A549 (cell line): ENCODE results near the gene CXorf65. TPM values are rescaled to one million over a fixed set of nuclear protein-coding genes. Genes with fewer than 3 reads are reported as not detected.
A peak's percentile ranks its signal among the peaks of the same experiment; 100 is the strongest.

ENCODE experiments used
- ATAC-seq, 2 experiments: fragments of 200-7000 bp in 1 of 2; fragments of >200 bp in 1 of 2; cut with Nextera tagmentation in 1 of 2; cut with Tn5 transposase in 1 of 2; 3 replicates each; pipeline versions ENCODE4 v1.8.0 to v1.9.1; 2018 to 2020; ENCODE audit warnings: mild to moderate bottlenecking in 1 of 2, moderate library complexity in 1 of 2
- CTCF ChIA-PET: fragments of 300-600 bp; sonication (Branson Sonifier 250); formaldehyde crosslinking; extraction: SDS; loops from one replicate; lab custom pipeline; 2021; ENCODE audit warnings: antibody characterized with exemption, inconsistent platforms; lab: Yijun Ruan, JAX
- POLR2A ChIA-PET: fragments of 350-600 bp; formaldehyde crosslinking; extraction: SDS; loops from one replicate; lab custom pipeline; 2021; ENCODE audit warnings: antibody characterized with exemption, inconsistent platforms; lab: Yijun Ruan, JAX
- DNase-seq, 2 experiments: peaks; one replicate each; pipeline versions ENCODE4 v3.0.0 to v3.0.0-alpha.2; 2011 to 2016; ENCODE audit warnings: low read depth in 1 of 2, low spot score in 1 of 2
- FAIRE-seq: peaks from 2 replicates; lab custom pipeline; 2011; peaks lifted over from hg19 to GRCh38; lab: Jason Lieb, UNC
- H3K27ac ChIP-seq, 2 experiments: fragments of >200 bp; sonication (Bioruptor Twin); formaldehyde crosslinking; 3 replicates each; pipeline ENCODE4 v1.5.1; 2016 to 2017
- H3K4me1 ChIP-seq: fragments of >200 bp; sonication (Bioruptor Twin); formaldehyde crosslinking; 3 replicates; pipeline ENCODE4 v1.6.1; 2016
- H3K4me2 ChIP-seq: fragments of >200 bp; sonication (Bioruptor Twin); formaldehyde crosslinking; 3 replicates; pipeline ENCODE4 v1.6.1; 2016
- H3K4me3 ChIP-seq: fragments of >200 bp; sonication (Bioruptor Twin); formaldehyde crosslinking; 3 replicates; pipeline ENCODE4 v1.5.1; 2016
- H3K9me3 ChIP-seq: fragments of >200 bp; sonication (Bioruptor Twin); formaldehyde crosslinking; 3 replicates; pipeline ENCODE4 v1.6.1; 2016
- CEBPB ChIP-seq, 2 experiments: fragments of >200 bp in 1 of 2; sonication (Bioruptor Twin) in 1 of 2; formaldehyde crosslinking in 1 of 2; IDR thresholded peaks; 2 replicates each; pipeline ENCODE4 v1.6.1; 2012 to 2016
- CHD2 ChIP-seq: fragments of 150-350 bp; IDR thresholded peaks from 2 replicates; pipeline ENCODE4 v1.6.1; 2014; ENCODE audit warnings: low read length; ENCODE audit not compliant: partially characterized antibody
- CHD4 ChIP-seq: fragments of 200-600 bp; sonication (generic); IDR thresholded peaks from 2 replicates; pipeline ENCODE4 v1.6.1; 2016; ENCODE audit warnings: antibody characterized with exemption, mild to moderate bottlenecking, borderline replicate concordance
- EHF ChIP-seq: fragments of 250-450 bp; sonication (Bioruptor Pico); IDR thresholded peaks from 2 replicates; pipeline ENCODE4 v1.5.0; 2020; ENCODE audit warnings: mild to moderate bottlenecking
- HDAC2 ChIP-seq: fragments of 200-600 bp; sonication (generic); IDR thresholded peaks from 2 replicates; pipeline ENCODE4 v1.6.1; 2016
- HEYL ChIP-seq: fragments of 250-450 bp; sonication (Bioruptor Pico); IDR thresholded peaks from 2 replicates; pipeline ENCODE4 v1.8.0; 2021; ENCODE audit warnings: mild to moderate bottlenecking, moderate library complexity
- HOXA7 ChIP-seq: fragments of 250-450 bp; sonication (Bioruptor Pico); IDR thresholded peaks from 2 replicates; pipeline ENCODE4 v1.5.0; 2020; ENCODE audit warnings: mild to moderate bottlenecking, moderate library complexity
- HOXB5 ChIP-seq: fragments of 250-450 bp; sonication (Bioruptor Pico); IDR thresholded peaks from 2 replicates; pipeline ENCODE4 v1.5.0; 2020; ENCODE audit warnings: mild to moderate bottlenecking, moderate library complexity
- KDM1A ChIP-seq: fragments of 200-600 bp; sonication (generic); IDR thresholded peaks from 2 replicates; pipeline ENCODE4 v1.6.1; 2016; ENCODE audit warnings: low read depth, mild to moderate bottlenecking
- MAZ ChIP-seq: fragments of 150-350 bp; IDR thresholded peaks from 2 replicates; pipeline ENCODE4 v1.6.1; 2014; ENCODE audit warnings: antibody characterized with exemption, low read depth, low read length, borderline replicate concordance
- POLR2AphosphoS2 ChIP-seq: conservative IDR thresholded peaks from 2 replicates; pipeline ENCODE4 v1.6.1; 2012; ENCODE audit warnings: low read length, improper control_type of control experiment, inconsistent platforms
- RARB ChIP-seq: fragments of 250-450 bp; sonication (Bioruptor Pico); IDR thresholded peaks from 2 replicates; pipeline ENCODE4 v1.8.0; 2021; ENCODE audit warnings: mild to moderate bottlenecking, moderate library complexity
- SMC3 ChIP-seq: fragments of >200 bp; sonication (Bioruptor Twin); formaldehyde crosslinking; IDR thresholded peaks from 3 replicates; pipeline ENCODE4 v1.6.1; 2018; ENCODE audit warnings: inconsistent platforms
- ZC3H11A ChIP-seq: fragments of 450-650 bp; IDR thresholded peaks from 2 replicates; pipeline ENCODE4 v1.6.1; 2014; ENCODE audit warnings: antibody characterized with exemption, mild to moderate bottlenecking
- ZNF302 ChIP-seq: fragments of 250-450 bp; sonication (Bioruptor Pico); IDR thresholded peaks from 2 replicates; pipeline ENCODE4 v1.9.0; 2021; ENCODE audit warnings: inconsistent platforms, mild to moderate bottlenecking, moderate library complexity
- WGBS: methylation state at CpG from one replicate; pipeline ENCODE4 v1.1.6; 2017; ENCODE audit errors: missing lambda C conversion rate; 5-methylcytosine and 5-hydroxymethylcytosine counted together
- polyA plus RNA-seq, 4 experiments: library from polyadenylated mRNA; depleted of rRNA in 3 of 4; stranded (reverse); fragments of >200 nt; fragmentation: RNase III in 1 of 4; extraction: RNeasy Plus Mini Kit Qiagen cat#74134 plus additional on column Dnase treatment in 1 of 4; gene quantifications; 2 replicates in 3 of 4; 3 replicates in 1 of 4; pipeline ENCODE4 v1.2.3, GENCODE V29; 2011 to 2017
- TF ChIP-seq, protein P1 (sequence below): IDR thresholded peaks from 2 replicates; pipeline ENCODE4 v1.6.1; 2012
- TF ChIP-seq, protein P2 (sequence below): fragments of >200 bp; sonication (Bioruptor Twin); formaldehyde crosslinking; IDR thresholded peaks from 3 replicates; pipeline ENCODE4 v1.5.1; 2016

CXorf65 gene
- polyA plus RNA-seq, 2 of the 4 experiments (the other 2 are of a cell fraction), result not detected

DNA sequence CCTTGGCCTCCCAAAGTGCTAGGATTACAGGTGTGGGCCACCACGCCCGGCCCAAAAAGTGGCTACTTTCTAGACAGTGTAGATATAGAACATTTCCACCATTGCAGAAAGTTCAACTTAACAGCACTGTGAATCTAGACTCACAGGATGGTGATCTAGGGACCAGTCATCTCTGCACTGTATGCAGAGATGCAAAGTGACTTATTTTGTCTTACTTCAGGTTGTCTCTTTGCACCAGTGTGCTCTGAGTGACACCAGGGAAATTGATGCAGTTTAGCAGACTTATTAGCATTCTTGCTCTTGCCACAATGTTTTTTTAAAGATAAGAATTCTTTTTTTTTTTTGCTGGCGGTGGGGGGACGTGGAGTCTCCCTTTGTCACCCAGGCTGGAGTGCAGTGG lies 23.7 kb downstream of the CXorf65 start (continued):
- TF ChIP-seq POLR2AphosphoS2 (no peak), ZNF302 (no peak)

DNA sequence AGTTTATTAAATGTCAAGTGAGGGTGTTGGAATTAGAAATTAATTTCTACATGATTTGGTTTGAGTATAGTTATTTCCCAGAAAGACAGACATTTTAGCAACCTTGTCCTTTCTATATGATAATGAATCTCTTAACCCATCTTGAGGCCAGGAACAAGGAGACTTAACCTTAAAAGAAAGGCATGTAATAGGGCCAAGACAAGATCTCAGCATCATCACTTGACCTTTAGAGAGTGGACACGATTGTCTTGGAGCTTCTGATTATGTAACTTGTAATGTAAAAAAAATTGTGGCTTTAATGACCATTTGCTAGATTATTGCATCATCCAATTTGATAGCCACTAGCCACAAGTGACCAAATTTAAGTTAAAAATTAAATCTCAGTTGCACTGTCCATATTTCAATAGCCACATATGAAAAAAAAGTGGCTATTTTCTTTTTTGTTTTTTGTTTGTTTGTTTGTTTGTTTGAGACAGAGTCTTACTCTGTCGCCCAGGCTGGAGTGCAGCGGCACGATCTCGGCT lies 24.4 kb downstream of the CXorf65 start:
- 67% methylated on average over 5 of the region's 5 CpGs for WGBS
- FAIRE-seq (no peak), DNase-seq (peak in 1 of 2 experiments; percentile 17), ATAC-seq (peak in 1 of 2 experiments; percentile 47; a peak in 3 of 6 replicates)
- Histone ChIP-seq H3K27ac (peak overlapping the region in 1 of 2 experiments; percentile 53; a peak in 2 of 6 replicates), H3K9me3 (no peaks in the 10 kb centered on the region), H3K4me2 (peak overlapping the region; percentile 63), H3K4me3 (no peak overlapping the region), H3K4me1 (peaks cover 20% of the 10 kb centered on the region; the same call in 2 of the 3 replicates)
- TF ChIP-seq CEBPB (IDR thresholded peaks at IDR 0.05) (peak in 1 of 2 experiments; percentile 2; a peak in 1 of 4 replicates), SMC3 (no peak)
- ChIA-PET POLR2A (interaction anchor here (1.3 to 1.5 kb wide), 2 partner anchors 36 to 100 kb away, joined by 3 to 5 read pairs; partner anchors contain the start of gene MED12), CTCF (no interaction called here)

DNA sequence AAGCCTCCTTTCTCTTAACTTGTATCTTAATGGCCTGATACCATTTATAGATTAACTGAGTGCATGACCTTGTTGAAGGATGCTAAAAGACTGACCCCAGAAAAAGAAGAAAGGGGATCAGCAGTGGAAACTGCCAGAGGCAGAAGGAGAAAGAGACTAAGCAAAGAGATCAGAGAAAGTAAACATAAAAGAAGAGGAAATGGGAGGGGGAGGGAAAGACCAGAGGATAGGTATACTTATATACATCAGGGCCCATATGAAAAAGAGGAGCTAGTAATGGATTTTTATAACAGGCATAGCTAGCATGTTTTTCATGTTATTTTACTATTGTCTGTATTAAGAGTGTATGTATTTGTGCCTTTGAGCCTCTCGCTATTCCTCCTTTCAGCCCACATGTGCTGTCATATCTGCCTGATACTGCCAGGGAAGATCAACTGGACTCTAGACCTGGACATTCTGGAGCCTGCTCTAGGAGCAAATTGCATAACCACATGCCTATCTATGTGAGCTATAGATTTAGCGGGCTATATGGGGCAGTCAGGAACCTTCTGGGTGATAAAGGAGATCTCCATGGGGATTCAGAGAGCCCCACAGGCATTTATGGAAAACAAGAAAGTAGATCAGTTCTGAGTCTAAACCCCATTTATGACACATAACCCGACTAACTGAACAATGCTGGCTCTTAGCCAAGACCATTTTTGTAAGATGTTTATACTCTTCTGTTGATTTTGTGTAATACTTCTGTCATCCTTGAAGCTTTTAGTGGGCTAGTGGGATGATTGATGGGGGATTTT lies 25.0 kb downstream of the CXorf65 start:
- peak; percentile 72; the same call in 1 of the 2 replicates for TF ChIP-seq HOXB5 (CRISPR knock-in tag)
- no peak for TF ChIP-seq ZC3H11A
- no peak for TF ChIP-seq HDAC2
- peak in 1 of 2 experiments; percentile 9; a peak in 1 of 4 replicates for TF ChIP-seq CEBPB (IDR thresholded peaks at IDR 0.05)
- TF ChIP-seq, all 56 proteins: peak for 2
- ChIA-PET CTCF (no interaction called here), POLR2A (interaction anchor here (1.3 to 1.5 kb wide), 2 partner anchors 37 to 100 kb away, joined by 3 to 5 read pairs; partner anchors contain the start of gene MED12)
- DNase-seq (peak in 1 of 2 experiments; percentile 66), ATAC-seq (peak; percentile 54 to 70; a peak in 4 of 6 replicates), FAIRE-seq (no peak)
- H3K4me1 ChIP-seq, result peaks cover 20% of the 10 kb centered on the region; the same call in 2 of the 3 replicates
- no peak overlapping the region for H3K4me3 ChIP-seq
- H3K27ac ChIP-seq, result peak overlapping the region in 1 of 2 experiments; percentile 54; a peak in 3 of 6 replicates
- H3K4me2 ChIP-seq, result peak overlapping the region; percentile 63
- no peaks in the 10 kb centered on the region for H3K9me3 ChIP-seq
- 27% methylated on average over 3 of the region's 3 CpGs for WGBS

DNA sequence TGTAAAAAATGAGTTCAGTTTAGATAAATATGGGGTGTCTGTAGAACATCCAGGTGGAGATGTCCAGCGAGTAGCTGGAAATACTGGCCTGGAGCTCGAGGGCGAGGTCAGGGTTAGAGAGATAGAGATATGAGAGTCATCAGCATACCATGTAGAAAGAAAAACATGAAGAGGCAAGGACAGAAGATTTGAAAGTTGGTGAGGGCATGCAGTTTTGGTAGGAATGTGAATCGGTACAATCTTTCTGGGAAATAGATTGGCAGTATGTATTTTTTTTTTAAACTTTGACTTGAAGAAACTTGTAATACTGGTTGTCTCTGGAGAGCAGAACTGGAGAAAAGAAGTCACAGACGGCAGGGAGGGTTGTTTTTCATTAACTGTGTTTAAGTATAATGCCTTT lies 36.0 kb downstream of the CXorf65 start:
- Histone ChIP-seq H3K4me1 (peaks cover 8% of the 10 kb centered on the region; the same call in 1 of the 3 replicates), H3K4me2 (no peak overlapping the region), H3K4me3 (no peak overlapping the region), H3K27ac (no peak overlapping the region), H3K9me3 (no peaks in the 10 kb centered on the region)
- ATAC-seq (no peak), DNase-seq (no peak), FAIRE-seq (no peak)
- WGBS, result 75% methylated on average over 5 of the region's 5 CpGs
- TF ChIP-seq RARB (CRISPR knock-in tag) (no peak), HDAC2 (no peak), CHD4 (no peak), HOXA7 (CRISPR knock-in tag) (no peak), KDM1A (no peak), HOXB5 (CRISPR knock-in tag) (no peak), MAZ (no peak), CHD2 (no peak), HEYL (CRISPR knock-in tag) (no peak), EHF (no peak), POLR2AphosphoS2 (no peak)
- TF ChIP-seq, protein P1, sequence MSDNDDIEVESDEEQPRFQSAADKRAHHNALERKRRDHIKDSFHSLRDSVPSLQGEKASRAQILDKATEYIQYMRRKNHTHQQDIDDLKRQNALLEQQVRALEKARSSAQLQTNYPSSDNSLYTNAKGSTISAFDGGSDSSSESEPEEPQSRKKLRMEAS, result no peak
- TF ChIP-seq, protein P2, sequence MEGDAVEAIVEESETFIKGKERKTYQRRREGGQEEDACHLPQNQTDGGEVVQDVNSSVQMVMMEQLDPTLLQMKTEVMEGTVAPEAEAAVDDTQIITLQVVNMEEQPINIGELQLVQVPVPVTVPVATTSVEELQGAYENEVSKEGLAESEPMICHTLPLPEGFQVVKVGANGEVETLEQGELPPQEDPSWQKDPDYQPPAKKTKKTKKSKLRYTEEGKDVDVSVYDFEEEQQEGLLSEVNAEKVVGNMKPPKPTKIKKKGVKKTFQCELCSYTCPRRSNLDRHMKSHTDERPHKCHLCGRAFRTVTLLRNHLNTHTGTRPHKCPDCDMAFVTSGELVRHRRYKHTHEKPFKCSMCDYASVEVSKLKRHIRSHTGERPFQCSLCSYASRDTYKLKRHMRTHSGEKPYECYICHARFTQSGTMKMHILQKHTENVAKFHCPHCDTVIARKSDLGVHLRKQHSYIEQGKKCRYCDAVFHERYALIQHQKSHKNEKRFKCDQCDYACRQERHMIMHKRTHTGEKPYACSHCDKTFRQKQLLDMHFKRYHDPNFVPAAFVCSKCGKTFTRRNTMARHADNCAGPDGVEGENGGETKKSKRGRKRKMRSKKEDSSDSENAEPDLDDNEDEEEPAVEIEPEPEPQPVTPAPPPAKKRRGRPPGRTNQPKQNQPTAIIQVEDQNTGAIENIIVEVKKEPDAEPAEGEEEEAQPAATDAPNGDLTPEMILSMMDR, result no peak
- POLR2A ChIA-PET, result no interaction called here
- CTCF ChIA-PET, result no interaction called here
